NB4 (cell line): Measurements from ENCODE around the gene COPS4.
"Not testable (repeated sequence)": the region's sequence is repeated elsewhere in the genome, so short reads cannot be mapped to it uniquely, and the experiment has no call there.

ENCODE experiments used
- MAX ChIP-seq: IDR thresholded peaks from 2 replicates; pipeline ENCODE4 v1.6.1; 2011; ENCODE audit warnings: low read depth, low read length
- POLR2A ChIP-seq: IDR thresholded peaks from 2 replicates; pipeline ENCODE4 v1.6.1; 2011; ENCODE audit warnings: mild to moderate bottlenecking; ENCODE audit not compliant: insufficient read length; ENCODE audit errors: extremely low read depth
- TF ChIP-seq, protein P1 (sequence below): IDR thresholded peaks from one replicate; pipeline ENCODE4 v1.5.1; 2012; ENCODE audit warnings: low read depth, low read length

DNA sequence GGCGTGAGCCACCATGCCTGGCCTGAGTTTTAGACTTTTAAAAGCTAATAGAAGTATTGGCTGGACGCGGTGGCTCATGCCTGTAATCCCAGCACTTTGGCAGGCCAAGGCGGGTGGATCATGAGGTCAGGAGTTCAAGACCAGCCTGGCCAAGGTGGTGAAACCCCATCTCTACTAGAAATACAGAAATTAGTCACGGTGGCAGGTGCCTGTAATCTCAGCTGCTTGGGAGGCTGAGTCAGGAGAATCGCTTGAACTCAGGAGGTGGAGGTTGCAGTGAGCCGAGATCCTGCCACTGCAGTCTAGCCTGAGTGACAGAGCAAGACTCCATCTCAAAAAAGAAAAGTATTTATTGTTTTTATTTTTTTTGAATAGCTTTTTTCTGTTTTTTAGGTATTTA lies 39.8 kb downstream of the COPS4 start:
- TF ChIP-seq, protein P1, sequence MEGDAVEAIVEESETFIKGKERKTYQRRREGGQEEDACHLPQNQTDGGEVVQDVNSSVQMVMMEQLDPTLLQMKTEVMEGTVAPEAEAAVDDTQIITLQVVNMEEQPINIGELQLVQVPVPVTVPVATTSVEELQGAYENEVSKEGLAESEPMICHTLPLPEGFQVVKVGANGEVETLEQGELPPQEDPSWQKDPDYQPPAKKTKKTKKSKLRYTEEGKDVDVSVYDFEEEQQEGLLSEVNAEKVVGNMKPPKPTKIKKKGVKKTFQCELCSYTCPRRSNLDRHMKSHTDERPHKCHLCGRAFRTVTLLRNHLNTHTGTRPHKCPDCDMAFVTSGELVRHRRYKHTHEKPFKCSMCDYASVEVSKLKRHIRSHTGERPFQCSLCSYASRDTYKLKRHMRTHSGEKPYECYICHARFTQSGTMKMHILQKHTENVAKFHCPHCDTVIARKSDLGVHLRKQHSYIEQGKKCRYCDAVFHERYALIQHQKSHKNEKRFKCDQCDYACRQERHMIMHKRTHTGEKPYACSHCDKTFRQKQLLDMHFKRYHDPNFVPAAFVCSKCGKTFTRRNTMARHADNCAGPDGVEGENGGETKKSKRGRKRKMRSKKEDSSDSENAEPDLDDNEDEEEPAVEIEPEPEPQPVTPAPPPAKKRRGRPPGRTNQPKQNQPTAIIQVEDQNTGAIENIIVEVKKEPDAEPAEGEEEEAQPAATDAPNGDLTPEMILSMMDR: not testable (repeated sequence)
- TF ChIP-seq POLR2A, MAX: not testable (repeated sequence)
